HG02642 (cell line): ENCODE data around the gene LPP.
"Not testable (repeated sequence)": the region's sequence is repeated elsewhere in the genome, so short reads cannot be mapped to it uniquely, and the experiment has no call there.

Experiments used
- ATAC-seq: cut with Tn5 transposase; IDR thresholded peaks from one replicate; pipeline ENCODE4 v1.9.1; 2021; ENCODE audit warnings: mild to moderate bottlenecking; ENCODE audit not compliant: unreplicated experiment, poor library complexity

LPP gene

DNA sequence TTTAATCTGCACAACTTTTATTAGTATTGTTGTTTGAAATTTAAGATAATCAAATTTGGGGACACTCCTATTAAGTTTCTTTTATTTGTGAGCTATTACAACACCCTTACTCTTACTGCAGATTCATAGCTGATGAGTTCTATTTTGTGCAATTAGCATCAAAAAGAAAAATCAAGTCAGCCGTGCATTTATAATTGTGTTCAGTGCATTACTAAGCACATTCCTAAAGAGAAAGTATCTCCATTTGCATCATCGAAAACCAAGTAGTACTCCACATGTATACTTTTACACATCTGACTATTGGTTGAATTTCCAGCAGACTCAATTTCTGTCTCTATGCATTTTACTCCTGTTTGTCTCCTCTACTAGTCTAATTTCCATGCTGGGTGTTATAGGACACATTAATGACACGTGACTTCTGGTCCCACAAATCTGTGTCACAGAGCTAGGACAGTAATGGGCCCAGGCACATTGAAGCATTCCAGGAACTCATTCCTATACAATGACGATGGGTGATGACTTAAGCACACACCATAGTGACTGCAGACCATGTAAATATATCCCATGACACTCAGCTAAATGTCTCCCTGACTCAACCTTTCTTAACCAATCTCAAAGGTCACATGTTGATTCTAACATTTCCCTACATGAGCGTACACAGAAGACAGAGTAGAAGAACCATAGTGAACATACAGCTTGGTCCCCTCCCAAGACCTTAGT lies 477.5 kb downstream of the LPP start:
- ATAC-seq, result no peak

DNA sequence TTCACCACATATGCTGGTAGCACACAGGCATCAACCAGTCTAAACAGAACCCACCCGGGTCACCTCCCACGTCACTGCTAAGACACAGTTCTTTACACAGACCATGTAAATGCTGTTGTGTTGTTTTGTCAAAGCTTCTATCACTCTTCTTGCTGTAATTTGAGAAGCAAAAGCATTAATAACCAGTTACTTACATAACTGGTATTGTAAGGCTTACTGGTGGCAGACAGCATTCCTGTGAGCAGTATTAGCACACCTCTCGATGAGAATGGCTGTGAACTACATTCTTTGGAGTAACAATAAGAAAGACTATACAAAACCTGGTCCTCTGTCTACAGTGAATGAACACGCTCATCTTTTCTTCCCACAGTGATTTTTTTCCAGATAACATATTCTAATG lies 479.2 kb downstream of the LPP start:
- ATAC-seq, result no peak

DNA sequence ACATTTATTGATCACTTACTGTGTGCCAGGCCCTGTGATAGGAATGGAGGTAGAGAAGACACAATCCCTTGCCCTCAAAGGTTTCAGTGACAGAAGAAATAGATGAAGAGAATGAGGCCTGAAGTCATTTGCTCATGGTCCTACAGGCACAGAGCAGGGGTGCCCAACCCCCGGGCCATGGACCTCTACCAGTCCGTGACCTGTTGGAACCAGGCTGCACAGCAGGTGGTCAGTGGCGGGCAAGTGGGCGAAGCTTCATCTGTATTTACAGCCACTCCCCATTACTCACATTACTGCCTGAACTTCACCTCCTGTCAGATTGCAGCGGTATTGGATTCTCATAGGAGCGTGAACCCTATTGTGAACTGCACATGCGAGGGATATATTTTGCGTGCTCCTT lies 480.3 kb downstream of the LPP start:
- no peak for ATAC-seq

DNA sequence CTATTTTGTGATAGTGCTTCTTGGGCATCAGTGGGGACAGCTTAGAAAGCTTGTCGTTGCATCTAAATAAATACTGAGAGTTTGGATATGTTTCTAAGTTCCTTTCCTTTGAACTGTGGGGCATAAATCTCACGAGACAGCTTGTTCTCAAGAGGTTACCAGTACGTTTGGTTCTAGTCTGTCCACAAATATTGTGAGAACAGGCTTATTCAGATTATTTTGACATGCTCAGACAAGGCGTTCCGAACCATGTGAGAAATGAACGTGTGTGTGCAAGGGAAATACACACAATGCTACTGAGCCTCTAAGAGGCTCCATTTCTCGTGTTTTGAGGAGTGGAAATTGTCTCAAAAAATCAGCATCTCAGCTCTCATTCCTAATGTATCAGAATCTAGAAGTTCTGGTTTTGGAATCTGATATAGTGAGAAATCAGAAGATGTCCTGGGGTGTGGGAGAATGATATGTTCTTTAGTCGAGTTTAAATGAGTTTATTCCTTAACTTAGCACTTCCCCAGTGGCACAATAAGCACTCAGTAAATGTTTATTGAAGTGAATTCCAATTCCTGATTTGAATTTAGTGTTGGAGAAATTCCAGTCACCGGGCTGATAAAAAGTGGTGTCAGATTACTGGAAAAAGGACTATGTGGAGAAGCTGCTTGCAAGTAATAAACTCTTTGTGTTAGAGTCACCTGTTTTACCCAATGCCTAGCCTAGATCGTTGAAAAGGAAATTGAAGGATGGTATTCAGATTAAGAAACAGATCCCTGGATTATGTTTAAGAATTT lies 481.5 kb downstream of the LPP start:
- ATAC-seq, result no peak

DNA sequence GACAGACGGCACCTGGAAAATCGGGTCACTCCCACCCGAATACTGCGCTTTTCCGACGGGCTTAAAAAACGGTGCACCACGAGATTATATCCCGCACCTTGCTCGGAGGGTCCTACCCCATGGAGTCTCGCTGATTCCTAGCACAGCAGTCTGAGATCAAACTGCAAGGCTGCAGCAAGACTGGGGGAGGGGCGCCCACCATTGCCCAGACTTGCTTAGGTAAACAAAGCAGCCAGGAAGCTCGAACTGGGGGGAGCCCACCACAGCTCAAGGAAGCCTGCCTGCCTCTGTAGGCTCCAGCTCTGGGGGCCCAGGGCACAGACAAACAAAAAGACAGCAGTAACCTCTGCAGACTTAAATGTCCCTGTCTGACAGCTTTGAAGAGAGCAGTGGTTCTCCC lies 482.3 kb downstream of the LPP start:
- ATAC-seq, result not testable (repeated sequence)

DNA sequence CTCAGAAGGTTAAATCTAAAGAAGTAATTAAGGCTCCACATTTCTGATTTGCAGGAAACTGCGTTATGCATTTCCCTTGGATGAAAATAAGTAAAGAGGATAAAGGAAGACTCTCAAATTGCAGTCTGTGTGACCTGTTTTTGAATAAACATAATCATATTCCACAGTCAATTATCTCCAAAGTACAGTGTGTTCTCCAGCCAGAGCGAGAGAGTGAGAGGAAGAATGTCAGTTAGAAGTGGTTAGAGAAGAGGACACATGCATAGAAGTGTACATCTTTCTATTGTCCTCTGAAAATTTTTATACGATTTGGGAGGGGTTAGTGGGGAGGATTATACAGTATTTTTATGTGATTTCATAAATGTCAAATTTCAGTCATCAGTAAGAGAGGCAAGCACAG lies 487.1 kb downstream of the LPP start:
- ATAC-seq, result no peak

DNA sequence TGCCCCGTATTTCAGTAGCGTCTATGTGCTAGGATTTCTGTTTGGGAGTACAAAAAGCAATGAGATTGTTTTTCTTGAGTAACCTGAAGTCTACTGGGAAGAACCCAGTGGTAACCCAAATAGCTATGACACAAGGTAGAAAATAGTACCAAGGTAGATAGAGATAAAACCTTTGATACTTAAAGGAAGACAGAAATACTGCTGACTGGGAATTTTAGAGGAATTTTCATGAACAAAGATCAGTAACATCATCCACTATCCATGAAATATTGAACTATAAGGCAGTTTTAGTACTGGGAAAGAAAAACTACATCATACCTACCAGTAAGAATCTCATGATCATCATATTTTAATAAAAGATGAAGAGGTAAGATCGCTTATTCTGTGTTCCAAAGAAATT lies 489.8 kb downstream of the LPP start:
- no peak for ATAC-seq

DNA sequence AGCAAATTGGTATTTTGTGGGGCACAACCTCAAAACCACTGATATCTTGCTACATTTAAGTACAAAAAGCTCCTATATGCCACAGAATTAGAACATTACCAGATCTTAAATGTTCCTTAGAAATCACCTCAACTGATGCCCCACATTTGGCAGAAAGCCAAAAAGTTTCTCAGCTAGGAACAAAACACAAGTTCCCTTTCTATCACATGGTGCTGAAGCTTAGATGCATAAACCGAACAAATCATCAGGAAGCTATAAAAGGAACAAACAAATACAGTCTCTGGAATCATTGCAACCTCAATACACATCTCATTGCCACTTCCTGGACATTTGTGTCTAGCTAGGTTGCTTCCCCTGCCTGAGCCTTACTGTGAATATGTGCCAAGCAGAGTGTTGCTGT lies 492.6 kb downstream of the LPP start:
- ATAC-seq, result no peak

DNA sequence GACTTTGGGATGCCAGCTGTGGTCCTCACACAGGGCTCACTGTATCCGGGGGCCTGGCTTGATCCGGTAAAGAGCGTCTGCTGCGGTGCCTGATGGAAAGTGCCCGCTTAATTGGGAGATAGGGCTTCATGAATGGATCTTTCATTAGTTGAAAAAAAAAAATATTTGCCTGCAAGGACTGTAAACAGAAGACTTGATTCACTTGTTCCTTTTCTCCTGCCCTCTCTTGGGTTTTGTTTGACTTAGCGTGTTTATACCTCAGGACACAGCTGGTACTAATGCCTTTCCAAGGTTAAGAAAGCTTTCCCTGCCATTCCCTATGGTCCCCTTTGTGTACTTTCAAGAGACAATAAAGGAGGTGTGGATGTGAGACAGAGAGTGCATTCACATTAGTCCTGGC lies 493.3 kb downstream of the LPP start:
- no peak for ATAC-seq

DNA sequence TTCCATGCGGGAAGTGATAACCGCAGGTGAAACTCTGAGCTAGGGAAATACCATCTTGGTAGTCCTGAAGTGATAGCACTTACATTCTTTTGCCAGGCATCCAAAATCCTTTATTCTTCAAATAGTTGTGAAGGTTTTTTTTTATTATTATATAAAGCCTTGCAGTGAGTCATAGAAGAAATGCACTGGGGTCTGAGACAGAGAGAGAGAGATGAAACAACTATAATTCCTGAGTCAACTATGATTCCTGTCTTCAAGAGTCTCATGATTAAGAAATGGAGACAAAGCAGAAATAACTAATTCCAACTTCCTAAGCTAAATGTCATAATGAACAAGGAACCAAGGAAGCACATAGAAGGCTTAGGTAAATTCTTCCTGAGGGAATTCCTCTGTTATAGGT lies 495.6 kb downstream of the LPP start:
- no peak for ATAC-seq

DNA sequence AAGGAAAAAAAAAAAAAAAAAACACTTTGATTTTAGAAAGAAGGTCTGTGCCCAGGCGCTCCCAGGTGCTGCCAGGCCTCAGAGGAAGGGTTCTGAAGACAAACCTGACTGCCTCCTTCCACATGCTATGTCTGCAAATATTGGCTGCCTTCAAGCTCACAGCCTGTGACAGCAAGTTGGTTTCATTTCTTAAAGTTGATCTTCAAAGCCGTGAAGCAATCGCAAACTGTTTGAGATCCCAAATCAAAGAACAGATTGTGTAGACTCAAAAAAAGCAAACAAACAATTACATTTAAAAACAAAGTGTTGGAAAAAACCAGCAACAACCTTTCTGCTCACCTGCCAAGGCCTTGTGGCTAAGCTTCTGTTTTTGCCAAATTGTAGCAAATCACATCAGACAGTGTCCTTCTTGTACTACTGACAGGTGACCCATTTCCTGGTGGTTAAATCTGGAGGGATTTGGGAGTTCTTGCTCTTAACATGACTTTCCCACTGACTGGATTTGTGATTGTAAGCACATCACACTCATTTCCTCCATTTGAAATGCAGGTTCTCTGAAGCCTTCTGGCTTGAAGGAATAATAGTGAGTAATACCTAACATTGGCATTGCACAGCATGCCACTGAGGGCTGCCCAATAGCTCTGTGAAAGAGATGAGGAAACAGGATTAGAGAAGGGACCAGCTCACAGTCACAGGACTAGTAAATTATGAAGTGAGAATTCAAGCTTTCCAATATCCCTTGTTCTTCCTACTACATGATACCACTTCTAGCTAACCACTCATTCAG lies 502.4 kb downstream of the LPP start:
- ATAC-seq, result no peak

DNA sequence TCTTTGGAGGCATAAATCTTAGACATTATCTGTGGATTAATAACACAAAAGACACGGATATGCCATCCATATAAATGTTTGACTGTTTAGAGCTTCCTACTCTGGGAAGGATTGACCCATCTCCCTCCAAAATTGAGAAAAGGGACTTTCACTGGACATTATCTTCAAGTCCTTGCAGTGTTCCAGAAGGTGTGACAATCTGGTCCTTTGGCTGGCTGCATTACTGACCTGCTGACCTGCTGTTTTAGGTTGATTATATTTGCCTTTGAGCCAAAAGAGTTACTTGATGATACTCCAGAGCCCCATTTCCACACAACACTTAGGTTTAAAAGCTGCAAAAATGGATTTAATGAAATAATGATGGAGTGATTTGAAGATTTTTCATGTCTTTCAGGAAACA lies 504.6 kb downstream of the LPP start:
- no peak for ATAC-seq

DNA sequence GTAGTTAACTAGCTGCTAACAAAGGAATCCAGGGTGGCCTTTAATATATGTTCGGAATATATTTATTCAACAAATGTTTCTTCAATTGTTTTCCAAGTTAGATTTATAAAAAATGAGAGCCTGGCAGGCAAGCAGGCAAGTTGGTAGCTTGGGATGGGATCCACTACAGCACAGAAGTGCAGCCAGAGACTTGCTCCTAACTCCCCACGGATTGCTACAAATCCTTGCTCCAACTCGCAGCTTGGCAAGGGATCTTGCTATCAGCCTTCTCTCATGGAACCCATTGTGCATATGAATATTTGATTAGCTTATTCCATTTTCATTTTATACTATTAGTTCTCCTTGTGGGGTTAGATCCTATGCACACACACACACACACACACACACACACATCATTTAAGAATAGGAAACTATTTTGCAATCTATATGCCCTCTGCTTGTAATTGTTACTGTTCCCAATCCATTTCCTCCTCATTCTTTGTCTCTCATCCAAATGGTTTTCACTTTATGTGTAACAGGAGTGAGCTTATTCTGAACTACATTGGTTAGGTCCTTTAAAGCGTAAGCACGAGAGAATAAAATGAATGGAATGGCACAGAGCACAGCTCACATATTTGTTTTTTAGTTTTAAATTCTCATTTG lies 505.6 kb downstream of the LPP start:
- no peak for ATAC-seq

DNA sequence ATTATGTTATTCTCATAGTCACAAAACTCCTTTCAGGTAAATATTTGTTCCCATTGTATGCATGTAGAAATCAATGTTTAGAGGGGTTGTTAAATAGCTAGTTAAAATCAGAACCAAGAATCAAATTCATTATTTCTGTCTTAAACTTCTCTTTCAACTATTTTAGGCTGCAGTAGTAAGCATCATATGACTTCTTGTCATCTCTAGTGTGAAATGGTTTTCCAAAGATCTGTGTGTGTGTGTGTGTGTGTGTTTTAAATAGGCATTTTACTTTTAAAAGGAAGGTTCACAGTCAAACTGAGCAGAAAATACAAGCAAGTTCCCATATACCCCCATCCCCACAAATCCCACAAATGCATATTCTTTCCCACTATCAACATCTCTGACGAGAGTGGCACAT lies 506.5 kb downstream of the LPP start:
- ATAC-seq, result no peak

DNA sequence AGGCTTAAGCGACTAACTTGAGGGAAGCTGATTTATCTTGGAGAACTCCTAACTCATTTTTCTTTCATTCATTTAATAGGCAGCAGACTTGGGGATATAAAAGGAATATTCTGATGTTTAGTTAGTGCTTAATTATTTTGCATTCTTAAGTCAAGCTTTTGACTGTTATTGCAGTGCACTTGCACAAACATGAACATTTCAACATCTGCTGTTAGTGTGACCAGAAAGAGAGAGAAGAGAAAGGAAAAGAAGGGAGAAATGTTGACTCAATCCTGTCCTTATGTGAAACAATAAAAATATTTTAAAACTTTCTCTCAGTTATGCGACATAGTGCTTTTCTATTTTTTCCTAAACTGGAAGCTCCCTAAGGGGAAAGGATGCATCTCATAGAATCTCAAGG lies 507.8 kb downstream of the LPP start:
- ATAC-seq, result no peak

DNA sequence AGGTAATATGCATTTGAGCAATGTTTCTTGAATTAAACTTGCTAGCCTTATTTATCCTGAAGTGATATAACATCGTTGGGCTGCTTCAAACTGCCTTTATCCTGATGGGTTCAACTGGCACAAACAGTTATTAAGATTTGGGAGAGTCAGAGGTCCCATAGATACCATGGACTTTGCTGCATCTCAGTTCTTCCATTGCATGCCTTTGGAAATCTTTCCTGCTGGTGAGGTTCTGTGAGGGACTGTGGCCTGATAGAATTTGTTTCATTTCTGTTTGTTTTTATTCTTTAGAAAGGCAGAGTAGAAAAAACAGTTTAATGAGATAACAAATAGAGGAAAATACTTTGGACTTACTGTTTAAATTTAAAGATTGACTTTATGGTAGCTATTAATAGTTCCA lies 508.3 kb downstream of the LPP start:
- no peak for ATAC-seq

DNA sequence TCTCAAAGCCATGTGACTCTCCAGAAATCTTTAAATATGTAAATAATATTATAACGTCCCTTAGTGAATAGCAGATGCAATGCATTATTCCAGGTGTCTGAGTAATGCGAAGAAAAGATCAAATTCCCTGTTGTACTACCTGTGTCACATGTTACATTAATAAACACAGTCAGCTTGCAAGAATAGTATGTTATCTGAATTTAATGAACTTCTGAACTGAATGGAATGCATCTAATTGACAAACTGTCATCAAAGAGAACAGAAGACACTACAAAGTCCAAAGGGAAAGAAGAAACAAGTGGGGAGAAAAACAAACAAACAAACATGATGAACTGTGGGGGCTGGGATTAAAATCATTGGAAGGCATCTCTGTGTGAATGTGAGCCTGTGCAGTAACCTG lies 508.8 kb downstream of the LPP start:
- ATAC-seq, result no peak

DNA sequence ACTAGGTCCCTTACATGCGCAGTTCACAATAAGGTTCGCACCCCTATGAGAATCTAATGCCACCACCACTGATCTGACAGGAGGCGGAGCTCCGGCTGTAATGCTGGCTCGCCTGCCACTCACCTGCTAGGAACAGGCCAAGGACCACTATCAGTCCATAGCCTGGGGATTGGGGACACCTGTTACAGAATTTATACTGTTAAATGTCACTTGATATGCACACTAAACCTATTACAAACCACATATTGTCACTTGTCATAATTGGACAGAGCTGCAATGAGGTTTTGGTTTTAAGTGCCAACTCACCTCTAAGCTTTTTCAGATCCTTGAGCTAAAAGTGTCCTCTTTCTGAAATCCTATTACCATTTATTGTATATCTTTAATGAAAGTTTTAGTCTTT lies 509.9 kb downstream of the LPP start:
- ATAC-seq, result no peak

DNA sequence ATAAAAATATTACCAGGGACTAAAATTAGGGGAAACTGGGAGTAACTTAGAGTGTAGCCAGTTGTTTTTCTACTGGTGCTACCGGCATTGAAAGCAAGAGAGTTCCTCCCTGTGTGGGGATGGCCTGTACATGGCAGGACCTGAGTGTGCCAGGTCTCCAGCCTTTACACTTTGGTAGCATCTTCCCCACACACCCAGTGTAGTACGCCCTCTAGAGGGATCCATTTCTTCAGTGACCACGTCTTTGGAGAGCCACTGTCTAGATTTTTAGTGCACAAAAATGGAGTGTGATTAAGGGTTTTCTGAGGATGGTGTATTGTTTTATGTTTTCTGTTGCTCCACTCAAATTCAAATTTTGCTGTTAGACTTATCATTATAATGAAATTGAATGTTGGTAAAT lies 510.8 kb downstream of the LPP start:
- no peak for ATAC-seq

DNA sequence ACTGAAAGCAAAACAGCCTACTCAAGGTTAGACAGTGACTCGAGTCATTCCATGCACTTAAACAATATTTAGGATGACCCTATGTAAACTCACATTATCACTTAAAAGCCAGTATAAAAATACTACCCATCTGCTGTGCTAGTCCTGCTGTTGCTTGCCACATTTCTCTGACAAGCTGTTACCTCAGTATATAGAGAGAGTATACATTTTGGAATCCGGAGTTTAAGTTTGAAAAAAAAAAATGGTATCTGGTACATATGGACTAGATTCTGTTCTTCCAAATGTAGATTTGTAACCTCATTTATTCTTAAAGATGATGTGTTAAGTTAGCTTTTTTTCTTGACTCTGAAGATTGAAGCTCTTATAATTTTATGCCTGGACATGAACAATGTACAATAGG lies 514.0 kb downstream of the LPP start:
- no peak for ATAC-seq

DNA sequence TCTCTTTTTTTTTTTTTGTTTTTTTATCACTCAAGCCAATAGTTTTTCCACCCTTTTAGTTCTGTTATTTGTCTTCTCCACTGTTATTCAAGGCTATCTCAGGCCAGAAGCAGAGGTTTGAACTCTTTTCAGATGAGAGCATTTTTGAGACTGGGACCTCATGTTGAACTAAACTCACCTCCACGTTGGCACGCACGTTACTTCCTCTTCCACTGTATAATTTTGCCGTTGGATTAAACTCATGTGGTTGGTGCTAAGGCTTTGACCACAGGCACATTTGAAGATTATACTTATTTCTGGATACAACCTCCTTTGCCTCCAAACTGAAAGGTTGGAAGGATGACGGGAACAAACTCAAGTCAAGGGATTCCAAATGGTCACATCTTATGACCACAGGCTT lies 516.5 kb downstream of the LPP start:
- no peak for ATAC-seq
